HFF-Myc (cell line): ENCODE results near the gene FBLN1.

Experiments used
- DNase-seq: peaks from one replicate; pipeline ENCODE4 v3.0.0-alpha.2; 2011; ENCODE audit warnings: low read depth; ENCODE audit errors: extremely low read depth
- H3K4me3 ChIP-seq: replicated peaks from 2 replicates; pipeline ENCODE4 v1.5.1; 2011; ENCODE audit warnings: low read depth, mild to moderate bottlenecking, control low read depth, low read length
- CTCF ChIP-seq: IDR thresholded peaks from 2 replicates; pipeline ENCODE4 v1.5.1; 2012; ENCODE audit warnings: mild to moderate bottlenecking, low read depth, low read length, control low read depth; ENCODE audit errors: missing control alignments

FBLN1 gene

GRCh38 chr22:45628515-45628914 lies 125.8 kb downstream of the FBLN1 start:
- no peak for DNase-seq
- no peak for TF ChIP-seq CTCF
- H3K4me3 ChIP-seq, result no peak overlapping the region

GRCh38 chr22:45629469-45630089 lies 126.9 kb downstream of the FBLN1 start:
- no peak for DNase-seq
- TF ChIP-seq CTCF, result no peak
- no peak overlapping the region for H3K4me3 ChIP-seq

GRCh38 chr22:45630436-45630835 lies 127.8 kb downstream of the FBLN1 start:
- no peak for TF ChIP-seq CTCF
- no peak for DNase-seq
- H3K4me3 ChIP-seq, result no peak overlapping the region

GRCh38 chr22:45631140-45631840 lies 128.6 kb downstream of the FBLN1 start:
- no peak for TF ChIP-seq CTCF
- H3K4me3 ChIP-seq, result no peak overlapping the region
- no peak for DNase-seq

- TF ChIP-seq CTCF, result no peak
- DNase-seq, result no peak
- H3K4me3 ChIP-seq, result no peak overlapping the region
Measured at GRCh38 chr22:45631841-45632238, 129.2 kb downstream of the FBLN1 start.

GRCh38 chr22:45632791-45633515 lies 130.3 kb downstream of the FBLN1 start:
- DNase-seq, result no peak
- TF ChIP-seq CTCF, result no peak
- H3K4me3 ChIP-seq, result no peak overlapping the region
